Fibroblast of villous mesenchyme (primary cell): Measurements from ENCODE around the gene SQSTM1. TPM values are rescaled to one million over a fixed set of nuclear protein-coding genes. Genes with fewer than 3 reads are reported as not detected.
"Not testable (repeated sequence)": the region's sequence is repeated elsewhere in the genome, so short reads cannot be mapped to it uniquely, and the experiment has no call there.

Experiments
- DNase-seq: peaks from one replicate; pipeline ENCODE4 v3.0.0-alpha.2; 2010; ENCODE audit warnings: low read depth
- H3K4me3 ChIP-seq: 2 replicates; pipeline ENCODE4 v1.5.1; 2011; ENCODE audit warnings: low read depth, mild to moderate bottlenecking, low read length
- CTCF ChIP-seq: IDR thresholded peaks from 2 replicates; pipeline ENCODE4 v1.5.1; 2012; ENCODE audit warnings: low read depth, mild to moderate bottlenecking, low read length; ENCODE audit not compliant: insufficient read depth
- total RNA-seq: library from RNA; depleted of rRNA; stranded (reverse); fragments of >200 nt; gene quantifications from 2 replicates; pipeline ENCODE4 v1.2.3, GENCODE V29; 2012

The SQSTM1 gene
- total RNA-seq, 1 donor: 892 TPM

- TF ChIP-seq CTCF: no peak
- H3K4me3 ChIP-seq: no peak overlapping the region
- DNase-seq: no peak
These were observed 13.0 kb downstream of the SQSTM1 start for GRCh38 chr5:179833709-179834070.

GRCh38 chr5:179834120-179834519 lies 13.4 kb downstream of the SQSTM1 start:
- no peak for DNase-seq
- TF ChIP-seq CTCF: no peak

GRCh38 chr5:179834871-179835270 lies 14.2 kb downstream of the SQSTM1 start:
- H3K4me3 ChIP-seq, DNase-seq: not testable (repeated sequence)

More at GRCh38 chr5:179834120-179834519, 13.4 kb downstream of the SQSTM1 start:
- no peak overlapping the region for H3K4me3 ChIP-seq

GRCh38 chr5:179836225-179837019 lies 15.7 kb downstream of the SQSTM1 start:
- TF ChIP-seq CTCF: peak; percentile 10
- H3K4me3 ChIP-seq: no peak overlapping the region
- peak; percentile 69 for DNase-seq

- no peak for DNase-seq
- no peak for TF ChIP-seq CTCF
- no peak overlapping the region for H3K4me3 ChIP-seq
These were observed 16.6 kb downstream of the SQSTM1 start for GRCh38 chr5:179837076-179838011.

- H3K4me3 ChIP-seq: no peak overlapping the region
- no peak for TF ChIP-seq CTCF
- DNase-seq: peak; percentile 32
These were observed 18.9 kb downstream of the SQSTM1 start for GRCh38 chr5:179839328-179840256.

GRCh38 chr5:179840321-179840720 lies 19.6 kb downstream of the SQSTM1 start:
- TF ChIP-seq CTCF: no peak
- no peak for DNase-seq

More at GRCh38 chr5:179840321-179840720, 19.6 kb downstream of the SQSTM1 start:
- H3K4me3 ChIP-seq: no peak overlapping the region
